IPS-18c (cell line): ENCODE data around the gene ACACB.

Source experiments
- H3K4me3 ChIP-seq: 2 replicates; pipeline ENCODE4 v1.7.0; 2013; ENCODE audit warnings: low read depth, mild to moderate bottlenecking, low read length, moderate library complexity; ENCODE audit not compliant: insufficient read depth
- H3K9me3 ChIP-seq: one replicate; pipeline ENCODE4 v1.6.1; 2013; ENCODE audit warnings: mild to moderate bottlenecking, low read length, moderate library complexity; ENCODE audit not compliant: control insufficient read depth, insufficient read depth

ACACB gene

DNA sequence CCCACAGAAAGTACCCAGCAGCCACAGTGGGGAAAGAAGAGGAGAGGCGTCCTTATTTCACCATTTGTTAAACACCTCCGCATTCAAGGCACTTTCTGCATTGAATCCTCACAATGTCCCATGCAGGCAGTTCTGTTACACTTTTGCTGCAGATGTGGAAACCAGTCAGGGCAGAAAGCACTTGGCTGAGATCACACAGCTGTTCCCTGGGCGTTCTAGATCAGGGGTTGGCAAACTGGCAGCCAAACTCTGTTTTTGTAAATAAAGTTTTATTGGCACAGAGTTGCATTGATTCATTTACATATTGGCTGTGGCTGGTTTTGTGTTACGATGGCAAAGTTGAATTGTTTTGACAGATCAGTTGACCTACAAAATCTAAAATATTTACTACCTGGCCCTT is 172.6 kb downstream of the ACACB start:
- Histone ChIP-seq H3K9me3 (peaks cover 2% of the 10 kb centered on the region), H3K4me3 (no peak overlapping the region)

- H3K9me3 ChIP-seq = peaks cover 2% of the 10 kb centered on the region
- no peak overlapping the region for H3K4me3 ChIP-seq
Observed at GRCh38 chr12:109289551-109289950, 173.2 kb downstream of the ACACB start.

DNA sequence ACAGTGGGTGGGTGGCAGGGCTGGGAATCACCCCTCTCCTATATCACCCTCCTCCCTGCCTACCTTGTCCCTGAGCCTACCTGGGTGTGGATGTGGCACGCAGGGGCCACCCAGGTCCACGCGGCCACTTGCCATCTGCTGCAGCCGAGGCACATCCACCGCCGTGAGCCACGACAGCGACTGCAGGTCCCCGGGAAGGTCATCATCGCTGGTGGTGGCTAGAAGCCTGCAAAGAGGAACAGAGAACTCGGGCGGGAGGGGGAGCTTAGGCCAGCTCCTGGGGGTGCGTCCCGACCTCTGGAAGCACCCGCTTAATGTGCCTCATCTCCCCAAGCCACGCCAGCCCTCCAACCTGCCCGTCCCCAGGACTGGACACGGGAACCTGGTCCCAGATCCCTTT is 173.7 kb downstream of the ACACB start:
- Histone ChIP-seq H3K9me3 (peaks cover 2% of the 10 kb centered on the region), H3K4me3 (no peak overlapping the region)

DNA sequence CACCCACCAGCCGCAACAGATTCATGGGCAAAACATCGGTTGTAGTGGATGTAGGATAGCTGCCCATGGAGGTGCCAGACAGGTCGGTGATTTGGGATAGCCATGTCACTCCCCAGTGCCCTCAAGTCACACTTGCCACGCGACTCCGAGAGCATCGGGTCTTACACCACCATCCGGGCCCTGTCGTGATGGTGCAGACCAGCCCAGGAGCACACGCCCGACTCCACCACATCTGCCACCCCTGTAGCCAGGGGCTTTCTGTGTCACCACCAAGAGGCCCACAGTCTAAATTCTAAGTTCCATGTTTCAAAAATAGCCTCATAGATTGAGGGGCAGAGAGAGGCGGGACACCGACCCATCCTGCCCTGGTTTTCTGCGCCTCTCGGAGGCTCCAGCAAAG is 174.7 kb downstream of the ACACB start:
- no peak overlapping the region for H3K4me3 ChIP-seq

GRCh38 chr12:109291521-109292341 is 175.3 kb downstream of the ACACB start:
- Histone ChIP-seq H3K4me3 (no peak overlapping the region), H3K9me3 (peaks cover 2% of the 10 kb centered on the region)

More for the DNA sequence above, 174.7 kb downstream of the ACACB start:
- H3K9me3 ChIP-seq = peaks cover 2% of the 10 kb centered on the region

DNA sequence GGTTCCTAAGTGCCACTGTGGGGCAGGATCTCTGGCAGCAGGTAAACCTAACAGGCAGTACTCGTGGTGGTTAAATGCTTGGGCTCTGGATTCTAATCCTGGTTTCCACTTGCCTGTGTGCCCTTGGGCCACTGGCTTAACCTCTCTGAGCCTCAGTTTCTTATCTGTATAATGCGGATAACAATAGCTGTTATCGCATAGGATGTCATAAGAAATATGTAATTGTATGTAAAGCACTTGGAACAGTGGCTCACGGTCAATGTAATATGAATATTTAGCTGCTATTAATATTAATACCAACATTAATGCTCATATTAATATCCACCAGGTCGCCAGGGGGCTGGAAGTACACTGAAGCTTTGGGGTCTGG is 175.9 kb downstream of the ACACB start:
- Histone ChIP-seq H3K4me3 (no peak overlapping the region), H3K9me3 (peaks cover 2% of the 10 kb centered on the region)

DNA sequence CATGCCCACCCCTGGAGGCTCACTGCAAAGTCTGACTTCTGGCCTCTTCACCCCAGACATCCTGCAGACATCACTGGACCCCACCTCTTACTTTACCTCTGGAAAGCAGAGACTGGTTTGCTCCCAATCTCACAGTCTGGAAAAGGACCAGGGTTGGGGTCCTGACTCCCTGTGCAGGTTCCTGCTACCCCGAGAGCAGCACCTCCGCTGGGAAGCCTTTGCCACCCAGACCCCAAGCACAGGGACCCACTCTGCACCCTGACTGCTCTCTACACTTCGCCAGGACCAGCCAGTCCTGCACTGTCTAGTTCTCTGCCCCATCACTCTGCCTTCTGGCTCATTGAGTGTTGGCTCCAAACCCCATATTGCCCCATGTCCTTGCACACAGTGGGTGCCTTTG is 176.7 kb downstream of the ACACB start:
- no peak overlapping the region for H3K4me3 ChIP-seq
- peaks cover 2% of the 10 kb centered on the region for H3K9me3 ChIP-seq

GRCh38 chr12:109294286-109294796 is 178.0 kb downstream of the ACACB start:
- peaks cover 2% of the 10 kb centered on the region for H3K9me3 ChIP-seq
- H3K4me3 ChIP-seq = no peak overlapping the region

GRCh38 chr12:109295764-109296425 is 179.5 kb downstream of the ACACB start:
- H3K4me3 ChIP-seq = no peak overlapping the region
- H3K9me3 ChIP-seq = no peaks in the 10 kb centered on the region

DNA sequence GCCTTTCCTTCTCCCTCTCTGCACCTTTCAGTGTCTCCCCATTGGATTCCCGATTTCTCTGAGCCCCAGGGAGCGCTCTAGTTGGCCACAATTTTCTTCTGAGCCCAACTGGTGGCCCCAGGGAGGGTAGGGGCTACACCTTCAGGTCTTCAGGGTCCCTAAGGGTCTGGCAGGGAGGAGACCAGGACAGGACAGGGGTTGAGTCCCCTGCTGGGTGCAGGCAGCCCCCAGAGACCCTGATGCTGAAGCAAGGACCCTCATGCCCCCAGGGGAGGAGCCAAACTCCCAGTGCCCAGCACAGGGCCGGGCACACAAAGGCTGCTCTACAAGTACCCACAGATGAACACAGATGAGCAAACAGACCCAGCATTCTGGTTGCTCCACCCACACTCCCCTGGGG is 180.0 kb downstream of the ACACB start:
- no peaks in the 10 kb centered on the region for H3K9me3 ChIP-seq
- H3K4me3 ChIP-seq = no peak overlapping the region

DNA sequence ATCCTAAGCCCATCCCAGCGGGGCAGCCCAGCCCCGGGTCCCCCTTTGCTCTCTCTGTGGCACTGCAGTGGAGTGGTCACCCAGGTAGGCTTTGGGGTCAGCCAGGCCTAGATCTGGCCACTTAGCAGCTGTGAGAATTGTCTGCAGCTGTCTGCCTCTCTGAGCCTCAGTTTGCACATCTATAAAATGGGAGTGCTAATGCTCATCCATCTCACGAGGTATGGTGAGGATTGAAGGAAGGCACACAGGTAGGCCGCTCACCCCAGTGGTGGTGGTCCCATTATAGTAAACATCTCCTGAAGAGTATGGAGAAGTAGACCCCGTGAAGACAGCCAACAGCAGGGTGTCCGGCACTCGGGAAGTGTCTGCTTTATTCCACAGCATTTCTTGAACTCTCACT is 183.5 kb downstream of the ACACB start:
- no peaks in the 10 kb centered on the region for H3K9me3 ChIP-seq

DNA sequence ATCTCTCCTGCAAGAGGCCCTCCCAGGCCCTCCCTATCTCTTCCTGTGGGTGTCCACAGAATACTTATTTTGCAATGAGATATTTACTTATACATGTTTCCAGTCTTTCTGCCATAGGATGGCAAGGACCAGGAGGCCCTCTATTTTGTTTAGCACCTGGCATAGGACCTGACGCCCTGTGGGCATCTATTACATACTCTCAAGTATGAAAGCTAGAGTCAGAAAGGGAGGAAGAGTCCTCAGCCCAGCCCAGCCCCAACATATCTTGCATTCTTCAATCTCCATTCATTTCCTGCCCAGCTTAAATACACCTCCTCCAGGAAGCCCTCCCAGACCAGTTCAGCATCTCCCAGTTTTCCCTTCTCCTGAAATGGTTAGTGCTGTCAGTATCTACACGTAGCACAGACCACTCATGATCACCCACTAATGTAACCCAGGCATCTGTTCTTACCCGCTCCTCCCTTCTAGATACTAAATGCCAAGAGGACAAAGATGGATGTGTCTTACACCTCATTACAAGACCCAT is 185.3 kb downstream of the ACACB start:
- Histone ChIP-seq H3K9me3 (no peaks in the 10 kb centered on the region), H3K4me3 (no peak overlapping the region)

More for the DNA sequence above, 183.5 kb downstream of the ACACB start:
- no peak overlapping the region for H3K4me3 ChIP-seq

GRCh38 chr12:109302358-109302757 is 186.0 kb downstream of the ACACB start:
- H3K4me3 ChIP-seq = no peak overlapping the region
- no peaks in the 10 kb centered on the region for H3K9me3 ChIP-seq

GRCh38 chr12:109302770-109303169 is 186.4 kb downstream of the ACACB start:
- no peak overlapping the region for H3K4me3 ChIP-seq
- H3K9me3 ChIP-seq = no peaks in the 10 kb centered on the region

GRCh38 chr12:109304485-109304884 is 188.1 kb downstream of the ACACB start:
- Histone ChIP-seq H3K4me3 (no peak overlapping the region), H3K9me3 (no peaks in the 10 kb centered on the region)

GRCh38 chr12:109305547-109305946 is 189.2 kb downstream of the ACACB start:
- H3K4me3 ChIP-seq = no peak overlapping the region
- H3K9me3 ChIP-seq = no peaks in the 10 kb centered on the region

DNA sequence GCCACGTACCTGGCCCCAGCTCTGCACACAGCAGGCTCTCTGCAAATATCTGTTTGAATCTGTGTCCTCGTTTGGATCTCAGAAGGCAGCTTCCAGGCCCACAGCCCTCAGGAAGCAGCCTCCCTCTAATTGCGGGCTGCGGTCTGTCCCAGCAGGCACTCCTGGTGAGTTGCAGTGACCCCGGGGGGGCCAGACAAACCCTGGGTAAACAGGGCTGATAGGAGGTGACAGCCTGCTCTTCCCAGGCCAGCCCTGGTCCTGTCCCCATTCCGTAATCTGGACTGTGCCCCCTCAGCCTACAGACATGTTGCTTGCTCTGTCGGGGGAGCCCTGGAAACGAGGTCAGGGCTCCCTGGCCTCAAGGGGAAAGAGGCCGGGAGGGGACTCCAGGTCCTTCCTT is 190.7 kb downstream of the ACACB start:
- H3K4me3 ChIP-seq = no peak overlapping the region
- H3K9me3 ChIP-seq = no peaks in the 10 kb centered on the region
